SH-SY5Y (cell line): Measurements from ENCODE around the gene SLC5A6.

ENCODE experiments used
- GATA2 ChIP-seq: IDR thresholded peaks from 2 replicates; pipeline ENCODE4 v1.6.1; 2011; ENCODE audit warnings: mild to moderate bottlenecking, low read depth, low read length
- GATA3 ChIP-seq: IDR thresholded peaks from 2 replicates; pipeline ENCODE4 v1.6.1; 2011; ENCODE audit warnings: low read depth, mild to moderate bottlenecking, low read length, moderate library complexity

SLC5A6 gene

GRCh38 chr2:27179344-27180000 lies 32.6 kb downstream of the SLC5A6 start:
- TF ChIP-seq GATA2 (no peak), GATA3 (no peak)

- no peak for TF ChIP-seq GATA2
These were observed 33.6 kb downstream of the SLC5A6 start for GRCh38 chr2:27178469-27178868.

- TF ChIP-seq GATA2 (peak; percentile 46; the same call in 1 of the 2 replicates), GATA3 (no peak)
These were observed 34.4 kb downstream of the SLC5A6 start for GRCh38 chr2:27177441-27178351.

GRCh38 chr2:27175330-27175729 lies 36.7 kb downstream of the SLC5A6 start:
- no peak for TF ChIP-seq GATA3
- TF ChIP-seq GATA2: no peak

- TF ChIP-seq GATA3 (no peak), GATA2 (no peak)
These were observed 37.4 kb downstream of the SLC5A6 start for GRCh38 chr2:27174638-27175037.

- TF ChIP-seq GATA2 (no peak), GATA3 (no peak)
These were observed 40.7 kb downstream of the SLC5A6 start for GRCh38 chr2:27171351-27171848.

- TF ChIP-seq GATA3 (no peak), GATA2 (no peak)
These were observed 41.3 kb downstream of the SLC5A6 start for GRCh38 chr2:27170581-27171337.

GRCh38 chr2:27164960-27165763 lies 46.9 kb downstream of the SLC5A6 start:
- TF ChIP-seq GATA2 (no peak), GATA3 (no peak)

- TF ChIP-seq GATA2 (no peak), GATA3 (no peak)
These were observed 49.6 kb downstream of the SLC5A6 start for GRCh38 chr2:27162151-27163121.

GRCh38 chr2:27160191-27160590 lies 51.9 kb downstream of the SLC5A6 start:
- TF ChIP-seq GATA3 (no peak), GATA2 (no peak)

GRCh38 chr2:27159271-27159670 lies 52.8 kb downstream of the SLC5A6 start:
- TF ChIP-seq GATA2 (no peak), GATA3 (no peak)

- TF ChIP-seq GATA3 (no peak), GATA2 (no peak)
These were observed 53.6 kb downstream of the SLC5A6 start for GRCh38 chr2:27158468-27158867.
